IPS-NIHi7 (cell line): ENCODE measurements around the gene SUMO3.

Experiments
- DNase-seq: peaks from one replicate; pipeline ENCODE4 v3.0.0; 2012; ENCODE audit warnings: mixed read lengths; ENCODE audit errors: extremely low spot score

Gene SUMO3

GRCh38 chr21:44817914-44818639, at the start of gene SUMO3:
Gene SUMO3 (minus strand): TSS chr21:44818062. CDS start chr21:44817968, 94 bp downstream.
- peak; percentile 90 for DNase-seq

GRCh38 chr21:44867464-44867863, 49.6 kb upstream of the SUMO3 start:
- no peak for DNase-seq

- DNase-seq: no peak
Measured at GRCh38 chr21:44866780-44867179, 48.9 kb upstream of the SUMO3 start.

- DNase-seq: no peak
Measured at GRCh38 chr21:44865561-44866280, 47.9 kb upstream of the SUMO3 start.

- DNase-seq: no peak
Measured at GRCh38 chr21:44862869-44863685, 45.2 kb upstream of the SUMO3 start.

- no peak for DNase-seq
Measured at GRCh38 chr21:44858791-44859190, 40.9 kb upstream of the SUMO3 start.

GRCh38 chr21:44858291-44858690, 40.4 kb upstream of the SUMO3 start:
- no peak for DNase-seq

- DNase-seq: no peak
Measured at GRCh38 chr21:44857127-44857892, 39.4 kb upstream of the SUMO3 start.

GRCh38 chr21:44856131-44856530, 38.3 kb upstream of the SUMO3 start:
- no peak for DNase-seq

GRCh38 chr21:44855572-44855971, 37.7 kb upstream of the SUMO3 start:
- DNase-seq: no peak

GRCh38 chr21:44854664-44855446, 37.0 kb upstream of the SUMO3 start:
- DNase-seq: no peak

GRCh38 chr21:44854391-44854663, 36.5 kb upstream of the SUMO3 start:
- no peak for DNase-seq

- no peak for DNase-seq
Measured at GRCh38 chr21:44853601-44854390, 35.9 kb upstream of the SUMO3 start.

GRCh38 chr21:44850905-44851657, 33.2 kb upstream of the SUMO3 start:
- DNase-seq: no peak

GRCh38 chr21:44850208-44850800, 32.4 kb upstream of the SUMO3 start:
- DNase-seq: no peak

- DNase-seq: no peak
Measured at GRCh38 chr21:44849616-44850130, 31.8 kb upstream of the SUMO3 start.

- DNase-seq: no peak
Measured at GRCh38 chr21:44848821-44849521, 31.1 kb upstream of the SUMO3 start.
